ENCODE results near the gene RFX2. TPM values are rescaled to one million over a fixed set of nuclear protein-coding genes. Genes with fewer than 3 reads are reported as not detected.
"Not testable (repeated sequence)": the region's sequence is repeated elsewhere in the genome, so short reads cannot be mapped to it uniquely, and the experiment has no call there.

Gene RFX2
- polyA plus RNA-seq, 2 donors, result 5.3 to 8.8 TPM

- Histone ChIP-seq H3K9me3 (ENCODE audit: control insufficient read depth in 2 of 2, insufficient read depth in 1 of 2, low read depth in 1 of 2, low read length in 1 of 2) (no peaks in the 10 kb centered on the region), H3K4me3 (ENCODE audit: low read depth in 1 of 2, low read length in 2 of 2) (no peak overlapping the region), H3K4me1 (ENCODE audit: control insufficient read depth in 2 of 2, insufficient read depth in 2 of 2, low read length in 1 of 2) (no peaks in the 10 kb centered on the region), H3K27ac (ENCODE audit: low read depth in 2 of 2, low read length in 1 of 2) (no peak overlapping the region), H3K27me3 (ENCODE audit: control insufficient read depth in 1 of 2, insufficient read depth in 2 of 2, low read length in 2 of 2) (no peaks in the 10 kb centered on the region), H3K36me3 (ENCODE audit: control insufficient read depth in 2 of 2, insufficient read depth in 2 of 2, low read length in 1 of 2) (peaks cover 0 to 14% of the 10 kb centered on the region in 2 donors)
- WGBS, 2 donors, result 88% methylated on average over 18 of the region's 18 CpGs
These were observed 97.7 kb downstream of the RFX2 start for GRCh38 chr19:6012426-6013170.

- no peaks in the 10 kb centered on the region for H3K4me1 ChIP-seq (ENCODE audit: control insufficient read depth in 2 of 2, insufficient read depth in 2 of 2, low read length in 1 of 2)
- H3K4me3 ChIP-seq (ENCODE audit: low read depth in 1 of 2, low read length in 2 of 2), result no peak overlapping the region
- H3K27me3 ChIP-seq (ENCODE audit: control insufficient read depth in 1 of 2, insufficient read depth in 2 of 2, low read length in 2 of 2), result no peaks in the 10 kb centered on the region
- H3K36me3 ChIP-seq (ENCODE audit: control insufficient read depth in 2 of 2, insufficient read depth in 2 of 2, low read length in 1 of 2), result peaks cover 0 to 19% of the 10 kb centered on the region in 2 donors
- 67 to 78% methylated on average over 1 of the region's 1 CpG for WGBS, 2 donors
- H3K27ac ChIP-seq (ENCODE audit: low read depth in 2 of 2, low read length in 1 of 2), result no peak overlapping the region
- H3K9me3 ChIP-seq (ENCODE audit: control insufficient read depth in 2 of 2, insufficient read depth in 1 of 2, low read depth in 1 of 2, low read length in 1 of 2), result no peaks in the 10 kb centered on the region
These were observed 98.5 kb downstream of the RFX2 start for GRCh38 chr19:6011794-6012193.

GRCh38 chr19:6011206-6011605, 99.1 kb downstream of the RFX2 start:
- no peaks in the 10 kb centered on the region for H3K4me1 ChIP-seq (ENCODE audit: control insufficient read depth in 2 of 2, insufficient read depth in 2 of 2, low read length in 1 of 2)
- WGBS, 2 donors, result 79 to 87% methylated on average over 10 of the region's 10 CpGs
- H3K27ac ChIP-seq (ENCODE audit: low read depth in 2 of 2, low read length in 1 of 2), result no peak overlapping the region
- H3K4me3 ChIP-seq (ENCODE audit: low read depth in 1 of 2, low read length in 2 of 2), result no peak overlapping the region
- H3K36me3 ChIP-seq (ENCODE audit: control insufficient read depth in 2 of 2, insufficient read depth in 2 of 2, low read length in 1 of 2), result peaks cover 0 to 20% of the 10 kb centered on the region in 2 donors
- no peaks in the 10 kb centered on the region for H3K27me3 ChIP-seq (ENCODE audit: control insufficient read depth in 1 of 2, insufficient read depth in 2 of 2, low read length in 2 of 2)
- H3K9me3 ChIP-seq (ENCODE audit: control insufficient read depth in 2 of 2, insufficient read depth in 1 of 2, low read depth in 1 of 2, low read length in 1 of 2), result no peaks in the 10 kb centered on the region

GRCh38 chr19:6010107-6010506, 100.2 kb downstream of the RFX2 start:
- Histone ChIP-seq H3K4me3 (ENCODE audit: low read depth in 1 of 2, low read length in 2 of 2) (no peak overlapping the region), H3K9me3 (ENCODE audit: control insufficient read depth in 2 of 2, insufficient read depth in 1 of 2, low read depth in 1 of 2, low read length in 1 of 2) (no peaks in the 10 kb centered on the region), H3K4me1 (ENCODE audit: control insufficient read depth in 2 of 2, insufficient read depth in 2 of 2, low read length in 1 of 2) (no peaks in the 10 kb centered on the region), H3K36me3 (ENCODE audit: control insufficient read depth in 2 of 2, insufficient read depth in 2 of 2, low read length in 1 of 2) (peaks cover 0 to 20% of the 10 kb centered on the region in 2 donors), H3K27ac (ENCODE audit: low read depth in 2 of 2, low read length in 1 of 2) (no peak overlapping the region), H3K27me3 (ENCODE audit: control insufficient read depth in 1 of 2, insufficient read depth in 2 of 2, low read length in 2 of 2) (no peaks in the 10 kb centered on the region)
- 91 to 93% methylated on average over 16 of the region's 16 CpGs for WGBS, 2 donors

GRCh38 chr19:6007866-6008265, 102.4 kb downstream of the RFX2 start:
- Histone ChIP-seq H3K27ac (ENCODE audit: low read depth in 2 of 2, low read length in 1 of 2) (no peak overlapping the region), H3K4me1 (ENCODE audit: control insufficient read depth in 2 of 2, insufficient read depth in 2 of 2, low read length in 1 of 2) (no peaks in the 10 kb centered on the region), H3K36me3 (ENCODE audit: control insufficient read depth in 2 of 2, insufficient read depth in 2 of 2, low read length in 1 of 2) (peaks cover 0 to 24% of the 10 kb centered on the region in 2 donors), H3K4me3 (ENCODE audit: low read depth in 1 of 2, low read length in 2 of 2) (no peak overlapping the region), H3K27me3 (ENCODE audit: control insufficient read depth in 1 of 2, insufficient read depth in 2 of 2, low read length in 2 of 2) (no peaks in the 10 kb centered on the region), H3K9me3 (ENCODE audit: control insufficient read depth in 2 of 2, insufficient read depth in 1 of 2, low read depth in 1 of 2, low read length in 1 of 2) (no peaks in the 10 kb centered on the region)
- 91 to 92% methylated on average over 26 of the region's 26 CpGs for WGBS, 2 donors

- 93 to 94% methylated on average over 20 of the region's 20 CpGs for WGBS, 2 donors
- no peak overlapping the region for H3K27ac ChIP-seq (ENCODE audit: low read depth in 2 of 2, low read length in 1 of 2)
- no peaks in the 10 kb centered on the region for H3K9me3 ChIP-seq (ENCODE audit: control insufficient read depth in 2 of 2, insufficient read depth in 1 of 2, low read depth in 1 of 2, low read length in 1 of 2)
- H3K27me3 ChIP-seq (ENCODE audit: control insufficient read depth in 1 of 2, insufficient read depth in 2 of 2, low read length in 2 of 2), result no peaks in the 10 kb centered on the region
- H3K36me3 ChIP-seq (ENCODE audit: control insufficient read depth in 2 of 2, insufficient read depth in 2 of 2, low read length in 1 of 2), result peaks cover 0 to 32% of the 10 kb centered on the region in 2 donors
- no peaks in the 10 kb centered on the region for H3K4me1 ChIP-seq (ENCODE audit: control insufficient read depth in 2 of 2, insufficient read depth in 2 of 2, low read length in 1 of 2)
- no peak overlapping the region for H3K4me3 ChIP-seq (ENCODE audit: low read depth in 1 of 2, low read length in 2 of 2)
These were observed 103.4 kb downstream of the RFX2 start for GRCh38 chr19:6006896-6007295.

- H3K27me3 ChIP-seq (ENCODE audit: control insufficient read depth in 1 of 2, insufficient read depth in 2 of 2, low read length in 2 of 2); H3K4me3 ChIP-seq (ENCODE audit: low read depth in 1 of 2, low read length in 2 of 2); H3K9me3 ChIP-seq (ENCODE audit: control insufficient read depth in 2 of 2, insufficient read depth in 1 of 2, low read depth in 1 of 2, low read length in 1 of 2); H3K27ac ChIP-seq (ENCODE audit: low read depth in 2 of 2, low read length in 1 of 2); H3K4me1 ChIP-seq (ENCODE audit: control insufficient read depth in 2 of 2, insufficient read depth in 2 of 2, low read length in 1 of 2): not testable (repeated sequence)
- 92 to 95% methylated on average over 7 of the region's 7 CpGs for WGBS, 2 donors
- H3K36me3 ChIP-seq (ENCODE audit: control insufficient read depth in 2 of 2, insufficient read depth in 2 of 2, low read length in 1 of 2), result peaks cover 0 to 31% of the 10 kb centered on the region in 2 donors
These were observed 104.2 kb downstream of the RFX2 start for GRCh38 chr19:6006070-6006446.

- no peaks in the 10 kb centered on the region for H3K27me3 ChIP-seq (ENCODE audit: control insufficient read depth in 1 of 2, insufficient read depth in 2 of 2, low read length in 2 of 2)
- H3K4me3 ChIP-seq (ENCODE audit: low read depth in 1 of 2, low read length in 2 of 2), result no peak overlapping the region
- H3K9me3 ChIP-seq (ENCODE audit: control insufficient read depth in 2 of 2, insufficient read depth in 1 of 2, low read depth in 1 of 2, low read length in 1 of 2), result no peaks in the 10 kb centered on the region
- H3K4me1 ChIP-seq (ENCODE audit: control insufficient read depth in 2 of 2, insufficient read depth in 2 of 2, low read length in 1 of 2), result no peaks in the 10 kb centered on the region
- WGBS, 2 donors, result 82 to 85% methylated on average over 18 of the region's 18 CpGs
- H3K36me3 ChIP-seq (ENCODE audit: control insufficient read depth in 2 of 2, insufficient read depth in 2 of 2, low read length in 1 of 2), result peaks cover 0 to 31% of the 10 kb centered on the region in 2 donors
- H3K27ac ChIP-seq (ENCODE audit: low read depth in 2 of 2, low read length in 1 of 2), result no peak overlapping the region
These were observed 104.8 kb downstream of the RFX2 start for GRCh38 chr19:6005321-6006069.

GRCh38 chr19:6003976-6004375, 106.3 kb downstream of the RFX2 start:
- 83 to 85% methylated on average over 10 of the region's 10 CpGs for WGBS, 2 donors
- Histone ChIP-seq H3K4me1 (ENCODE audit: control insufficient read depth in 2 of 2, insufficient read depth in 2 of 2, low read length in 1 of 2) (no peaks in the 10 kb centered on the region), H3K27me3 (ENCODE audit: control insufficient read depth in 1 of 2, insufficient read depth in 2 of 2, low read length in 2 of 2) (no peaks in the 10 kb centered on the region), H3K4me3 (ENCODE audit: low read depth in 1 of 2, low read length in 2 of 2) (no peak overlapping the region), H3K9me3 (ENCODE audit: control insufficient read depth in 2 of 2, insufficient read depth in 1 of 2, low read depth in 1 of 2, low read length in 1 of 2) (no peaks in the 10 kb centered on the region), H3K27ac (ENCODE audit: low read depth in 2 of 2, low read length in 1 of 2) (no peak overlapping the region), H3K36me3 (ENCODE audit: control insufficient read depth in 2 of 2, insufficient read depth in 2 of 2, low read length in 1 of 2) (peaks cover 0 to 27% of the 10 kb centered on the region in 2 donors)
